SHP77 (cell line): ENCODE data around the gene CAPN5.

Source experiments
- DNase-seq, 2 experiments: peaks; one replicate each; lab custom pipeline; 2025; lab: John Stamatoyannopoulos, UW

Gene CAPN5

DNA sequence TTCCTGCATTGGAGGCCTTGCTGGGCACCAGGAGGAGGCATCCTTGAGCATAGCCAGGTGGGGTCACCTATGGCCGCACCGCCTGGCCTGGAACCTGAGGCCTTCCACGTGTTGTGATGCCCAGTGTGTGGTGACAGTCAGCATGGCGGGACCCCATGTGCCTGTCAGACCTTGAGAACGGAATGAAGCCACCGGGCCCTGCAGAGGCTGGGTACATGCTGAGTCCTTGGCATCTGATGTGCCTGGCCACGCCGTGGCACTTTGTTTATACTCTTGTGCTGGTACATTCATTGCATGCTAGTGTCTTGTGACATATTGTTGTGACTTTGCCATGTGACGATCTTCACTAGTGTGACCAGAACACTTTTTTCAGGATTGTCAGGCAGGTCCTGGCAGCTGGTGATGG, 52.8 kb downstream of the CAPN5 start:
- DNase-seq, result no peak

DNA sequence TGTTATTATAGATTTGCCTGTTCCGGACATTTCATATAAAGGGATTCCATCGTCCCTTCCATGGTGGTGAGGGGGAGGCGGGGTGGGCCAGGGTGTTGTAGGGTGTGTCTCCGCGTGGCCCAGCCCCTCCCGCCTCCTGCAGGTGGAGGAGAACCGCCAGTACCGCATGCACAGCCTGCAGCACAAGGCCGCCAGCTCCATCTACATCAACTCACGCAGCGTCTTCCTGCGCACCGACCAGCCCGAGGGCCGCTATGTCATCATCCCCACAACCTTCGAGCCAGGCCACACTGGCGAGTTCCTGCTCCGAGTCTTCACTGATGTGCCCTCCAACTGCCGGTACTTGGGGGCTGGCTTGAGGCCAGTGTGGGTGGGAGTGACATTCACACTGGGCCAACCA, 53.8 kb downstream of the CAPN5 start:
- DNase-seq, result no peak

DNA sequence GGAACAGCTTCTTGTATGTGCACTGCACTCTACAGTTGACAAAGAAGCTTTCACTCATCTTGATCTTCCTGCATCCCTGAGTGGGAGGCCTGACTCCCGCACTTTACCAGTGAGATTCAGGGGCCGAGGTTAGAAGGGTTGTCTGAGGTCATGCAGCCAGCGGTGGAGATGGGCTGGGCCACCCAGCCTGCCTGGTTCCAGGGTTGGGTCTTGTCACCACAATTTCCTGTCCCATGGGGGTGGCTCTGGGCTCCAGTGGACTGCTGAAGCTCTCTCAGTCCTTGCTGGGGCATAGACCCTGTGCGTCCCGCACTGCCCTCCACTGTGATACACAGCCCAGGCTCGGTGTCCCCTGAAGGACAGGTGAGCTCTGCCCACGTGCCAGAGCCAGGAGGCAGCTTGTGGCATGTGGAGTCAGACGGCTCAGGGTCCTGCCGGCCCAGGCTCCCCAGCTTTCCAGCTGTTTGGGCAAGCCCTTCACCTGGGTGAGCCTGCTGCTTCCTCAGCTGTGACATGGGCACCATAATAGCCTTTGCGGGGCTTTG, 54.4 kb downstream of the CAPN5 start:
- no peak for DNase-seq

DNA sequence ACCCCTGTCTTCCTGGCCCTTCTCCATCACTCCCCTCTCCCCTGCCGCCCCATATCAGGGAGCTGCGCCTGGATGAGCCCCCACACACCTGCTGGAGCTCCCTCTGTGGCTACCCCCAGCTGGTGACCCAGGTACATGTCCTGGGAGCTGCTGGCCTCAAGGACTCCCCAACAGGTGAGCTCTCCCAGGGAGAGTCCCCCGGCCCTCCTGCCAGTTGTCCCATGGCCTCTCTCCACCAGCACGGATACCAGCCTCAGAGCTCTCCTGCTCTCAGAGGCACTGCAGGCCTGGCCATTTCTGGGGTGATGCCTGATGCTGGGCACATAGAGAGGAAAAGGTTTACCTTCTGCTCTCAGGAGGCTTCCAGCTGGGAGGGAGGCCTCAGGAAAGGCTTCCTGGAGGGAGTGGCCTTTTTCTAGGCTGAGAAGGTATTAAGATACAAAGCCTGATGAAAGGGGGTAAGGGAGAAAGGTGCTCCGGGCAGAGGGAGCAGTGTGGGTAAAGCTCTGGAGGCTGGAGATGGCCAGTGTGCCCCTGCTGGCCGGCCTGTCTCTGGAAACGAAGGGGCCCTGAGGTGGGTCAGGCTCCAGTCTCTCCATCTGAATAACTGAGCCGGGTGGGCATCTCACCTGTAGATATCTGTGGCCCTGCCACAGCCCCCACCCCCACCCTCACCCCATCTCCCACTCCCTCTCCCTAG, 55.3 kb downstream of the CAPN5 start:
- no peak for DNase-seq

DNA sequence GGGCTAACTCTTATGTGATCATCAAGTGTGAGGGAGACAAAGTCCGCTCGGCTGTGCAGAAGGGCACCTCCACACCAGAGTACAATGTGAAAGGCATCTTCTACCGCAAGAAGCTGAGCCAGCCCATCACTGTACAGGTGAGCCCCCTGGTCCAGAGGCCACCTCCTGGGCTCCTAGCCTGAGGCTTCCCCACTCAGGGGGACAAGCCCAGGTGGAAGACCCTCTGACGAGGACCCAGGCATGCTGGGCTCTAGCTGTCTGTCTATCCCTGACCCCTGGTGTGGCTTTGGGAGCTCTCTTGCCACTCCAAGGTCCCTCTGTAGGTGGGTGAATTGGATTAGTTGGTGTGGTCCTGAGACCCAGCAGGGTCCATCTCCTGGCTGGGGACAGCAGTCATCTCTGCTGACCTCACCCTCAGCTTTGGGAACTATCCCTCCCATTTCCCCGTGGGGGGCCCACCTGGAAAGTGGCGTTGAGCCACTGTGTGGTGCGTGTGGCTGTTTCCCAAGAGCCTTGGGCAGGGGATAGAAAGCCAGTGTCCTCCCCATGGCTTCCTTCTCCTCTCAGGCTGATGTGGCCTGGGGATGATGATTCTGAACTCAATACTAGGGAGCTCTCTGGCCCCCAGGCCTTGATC, 55.9 kb downstream of the CAPN5 start:
- no peak for DNase-seq

DNA sequence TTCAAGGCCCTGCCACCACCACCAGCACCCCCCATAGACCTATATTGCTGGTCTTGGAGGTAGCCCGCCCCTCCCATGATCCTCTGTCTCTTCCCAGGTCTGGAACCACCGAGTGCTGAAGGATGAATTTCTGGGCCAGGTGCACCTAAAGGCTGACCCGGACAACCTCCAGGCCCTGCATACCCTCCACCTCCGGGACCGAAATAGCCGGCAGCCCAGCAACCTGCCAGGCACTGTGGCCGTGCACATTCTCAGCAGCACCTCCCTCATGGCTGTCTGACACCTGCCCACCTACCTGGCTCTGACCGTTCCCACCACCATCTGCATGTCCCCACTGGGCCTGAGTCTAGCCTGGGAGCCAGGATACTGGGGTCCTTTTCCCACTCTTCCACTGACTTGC, 56.8 kb downstream of the CAPN5 start:
- no peak for DNase-seq

DNA sequence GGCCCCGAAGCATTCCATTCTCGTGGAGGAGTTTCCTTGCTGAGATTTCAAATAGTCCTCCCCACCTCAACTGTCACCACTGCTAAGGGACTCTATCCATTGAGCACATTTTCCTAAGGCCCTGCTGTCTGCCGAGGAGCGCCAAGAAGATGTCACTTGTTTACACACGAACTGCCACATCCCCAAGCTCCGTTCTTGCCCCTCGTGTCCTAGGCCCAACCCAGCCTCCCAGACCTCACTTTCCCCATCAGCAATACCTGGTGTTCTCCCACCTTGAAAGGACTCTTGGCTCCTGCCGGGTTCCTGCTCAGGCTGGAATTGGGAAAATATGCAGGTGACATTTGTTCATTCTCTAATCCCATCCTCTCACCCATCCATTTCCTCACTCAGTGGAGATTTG, 57.3 kb downstream of the CAPN5 start:
- DNase-seq, result no peak

DNA sequence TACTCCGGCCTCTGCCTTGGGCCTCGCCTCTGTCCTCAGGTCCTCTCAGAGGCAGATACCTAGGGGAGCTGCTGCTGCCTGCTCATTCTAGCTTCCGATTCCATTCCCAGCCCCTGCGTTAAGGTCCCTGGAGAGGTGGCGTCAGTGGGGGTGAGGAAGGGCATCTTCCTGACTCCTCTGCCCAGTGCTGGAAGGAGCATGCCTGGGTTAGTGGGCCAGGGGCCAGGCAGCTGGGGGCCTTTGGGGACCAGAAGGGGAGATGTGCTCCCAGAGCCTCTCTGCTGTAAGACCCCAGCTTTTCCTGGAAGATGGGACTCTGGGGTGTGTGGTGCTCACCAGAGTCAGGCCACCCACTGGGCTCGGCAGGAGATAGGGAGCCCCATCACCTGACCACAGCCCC, 57.7 kb downstream of the CAPN5 start:
- DNase-seq, result no peak

DNA sequence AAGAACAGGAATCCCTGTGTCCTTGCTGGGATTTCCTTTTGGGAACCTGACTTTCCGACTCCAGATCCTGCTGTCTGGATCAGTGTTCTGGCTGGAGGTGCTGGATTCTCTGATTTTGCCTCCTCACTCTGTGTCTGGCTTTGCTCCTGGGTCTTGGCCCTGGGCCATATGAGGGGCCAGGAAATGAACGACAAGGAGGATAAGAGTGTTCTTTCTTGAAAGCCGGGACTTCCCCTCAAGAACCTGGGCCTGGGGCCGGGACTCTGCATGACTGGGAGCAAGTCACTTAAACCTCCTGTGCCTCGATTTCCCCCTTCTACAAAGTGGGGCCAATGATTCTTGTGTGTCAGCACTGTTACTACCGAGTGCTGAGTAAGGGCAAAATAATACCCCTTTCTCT, 58.4 kb downstream of the CAPN5 start:
- no peak for DNase-seq

DNA sequence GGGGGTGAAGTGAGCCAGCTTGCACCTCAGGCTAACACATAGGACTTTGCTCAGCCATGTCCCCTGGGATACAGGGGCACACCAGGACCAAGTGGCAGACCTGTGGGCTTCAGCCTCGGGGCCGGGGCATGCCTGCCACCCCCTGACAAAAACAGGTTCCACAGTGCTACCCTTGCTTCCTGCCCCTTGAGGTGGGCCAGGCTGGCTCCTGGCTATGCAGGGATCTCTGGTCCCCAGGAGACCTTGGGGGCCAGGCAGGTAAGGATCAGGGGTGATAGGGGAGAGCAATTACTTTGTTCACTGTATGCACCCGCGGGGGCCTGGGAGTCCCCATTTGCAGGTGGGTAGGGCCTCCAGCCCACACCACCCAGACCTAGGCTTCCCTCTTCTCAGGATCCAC, 58.9 kb downstream of the CAPN5 start:
- DNase-seq, result no peak

DNA sequence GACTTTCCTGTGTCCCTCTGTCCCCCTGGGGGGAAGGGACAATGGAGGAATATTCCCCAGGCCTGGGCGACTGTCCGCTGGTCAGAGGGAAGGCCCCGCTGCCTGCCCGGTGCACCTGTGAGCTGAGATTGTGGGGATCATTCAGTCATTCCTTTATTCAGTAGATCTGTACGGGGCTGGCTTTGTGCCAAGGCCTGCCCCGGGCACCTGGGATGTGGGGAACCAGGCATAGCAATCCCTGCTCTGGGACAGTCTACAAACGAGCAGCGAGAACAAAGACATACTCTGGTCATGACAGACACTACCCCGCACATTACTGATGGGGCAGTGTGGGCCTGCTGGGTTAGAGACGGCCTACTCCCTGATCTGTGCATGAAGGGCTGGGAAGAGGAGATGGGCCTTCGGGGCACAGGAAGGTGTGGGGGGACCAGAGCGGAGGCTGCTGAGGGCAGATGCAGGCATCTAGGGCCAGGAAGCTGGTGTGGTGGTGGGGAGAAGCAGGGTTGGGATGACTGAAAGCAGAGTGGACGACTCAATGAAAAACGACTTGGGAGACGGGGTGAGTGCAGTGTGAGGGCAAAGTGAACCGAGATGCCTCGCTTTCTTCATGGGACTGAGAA, 59.5 kb downstream of the CAPN5 start:
- peak in 1 of 2 experiments; percentile 8 for DNase-seq

DNA sequence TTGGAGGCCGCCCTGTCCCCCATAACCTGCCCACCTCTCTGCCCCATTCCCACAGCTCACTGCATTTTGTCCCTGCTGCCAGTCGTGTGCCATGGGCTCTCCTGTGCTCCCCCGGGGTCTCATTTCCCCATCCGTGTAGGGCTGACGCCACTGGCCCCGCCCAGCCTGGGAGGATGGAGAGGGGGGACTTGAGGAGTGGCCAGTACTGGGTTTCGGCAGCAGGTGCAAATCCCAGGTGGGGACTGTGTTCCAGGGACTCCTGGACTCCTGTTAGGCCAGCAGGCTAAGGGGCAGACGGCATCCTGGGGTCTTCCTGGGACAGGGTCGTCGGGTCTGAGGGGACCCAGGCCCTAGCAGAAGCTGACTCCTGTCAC, 60.1 kb downstream of the CAPN5 start:
- DNase-seq, result no peak

DNA sequence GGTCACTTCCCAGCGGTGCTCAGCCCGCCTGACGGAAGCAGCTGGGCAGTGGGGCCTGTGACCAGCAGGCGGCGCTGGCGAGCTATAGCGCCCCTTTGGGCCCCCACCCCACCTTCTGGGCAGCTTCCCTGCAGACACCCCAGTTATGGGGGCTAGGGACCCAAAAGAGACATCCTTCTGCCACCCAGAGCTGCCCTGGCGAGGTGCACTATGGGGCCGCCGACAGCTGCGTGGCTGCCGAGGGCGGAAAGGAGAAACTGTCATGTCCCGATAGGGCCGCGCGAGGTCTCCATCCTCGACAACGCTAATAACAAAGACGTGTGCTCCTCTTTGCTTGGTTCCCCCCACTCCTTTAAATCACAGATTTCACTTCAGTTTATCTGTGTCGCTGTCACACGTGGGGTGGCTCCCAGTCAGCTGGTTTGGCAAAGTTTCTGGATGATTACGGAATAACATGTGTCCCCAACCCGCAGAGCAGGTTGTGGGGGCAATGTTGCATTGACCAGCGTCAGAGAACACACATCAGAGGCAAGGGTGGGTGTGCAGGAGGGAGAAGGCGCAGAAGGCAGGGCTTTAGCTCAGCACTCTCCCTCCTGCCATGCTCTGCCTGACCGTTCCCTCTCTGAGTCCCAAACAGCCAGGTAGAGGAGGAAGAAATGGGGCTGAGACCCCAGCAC, 60.6 kb downstream of the CAPN5 start:
- DNase-seq, result peak; percentile 36 to 58

DNA sequence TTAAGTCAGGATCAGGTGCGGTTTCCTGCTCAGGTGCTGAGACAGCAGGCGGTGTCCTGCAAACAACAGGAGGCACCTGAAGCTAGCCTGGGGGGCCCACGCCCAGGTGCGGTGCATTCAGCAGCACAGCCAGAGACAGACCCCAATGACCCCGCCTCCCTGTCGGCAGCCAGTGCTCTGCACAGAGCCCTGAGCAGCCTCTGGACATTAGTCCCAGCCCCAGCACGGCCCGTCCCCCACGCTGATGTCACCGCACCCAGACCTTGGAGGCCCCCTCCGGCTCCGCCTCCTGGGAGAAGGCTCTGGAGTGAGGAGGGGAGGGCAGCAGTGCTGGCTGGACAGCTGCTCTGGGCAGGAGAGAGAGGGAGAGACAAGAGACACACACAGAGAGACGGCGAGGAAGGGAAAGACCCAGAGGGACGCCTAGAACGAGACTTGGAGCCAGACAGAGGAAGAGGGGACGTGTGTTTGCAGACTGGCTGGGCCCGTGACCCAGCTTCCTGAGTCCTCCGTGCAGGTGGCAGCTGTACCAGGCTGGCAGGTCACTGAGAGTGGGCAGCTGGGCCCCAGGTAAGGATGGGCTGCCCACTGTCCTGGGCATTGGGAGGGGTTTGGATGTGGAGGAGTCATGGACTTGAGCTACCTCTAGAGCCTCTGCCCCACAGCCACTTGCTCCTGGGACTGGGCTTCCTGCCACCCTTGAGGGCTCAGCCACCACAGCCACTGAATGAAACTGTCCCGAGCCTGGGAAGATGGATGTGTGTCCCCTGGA, 61.3 kb downstream of the CAPN5 start, which contains the start of gene MYO7A:
Gene MYO7A, plus strand, starts transcription at position 327 of the 772 bp plus-strand sequence. CDS start 2,389 bp downstream, outside the sequence.
- DNase-seq, result peak; percentile 58 to 76

DNA sequence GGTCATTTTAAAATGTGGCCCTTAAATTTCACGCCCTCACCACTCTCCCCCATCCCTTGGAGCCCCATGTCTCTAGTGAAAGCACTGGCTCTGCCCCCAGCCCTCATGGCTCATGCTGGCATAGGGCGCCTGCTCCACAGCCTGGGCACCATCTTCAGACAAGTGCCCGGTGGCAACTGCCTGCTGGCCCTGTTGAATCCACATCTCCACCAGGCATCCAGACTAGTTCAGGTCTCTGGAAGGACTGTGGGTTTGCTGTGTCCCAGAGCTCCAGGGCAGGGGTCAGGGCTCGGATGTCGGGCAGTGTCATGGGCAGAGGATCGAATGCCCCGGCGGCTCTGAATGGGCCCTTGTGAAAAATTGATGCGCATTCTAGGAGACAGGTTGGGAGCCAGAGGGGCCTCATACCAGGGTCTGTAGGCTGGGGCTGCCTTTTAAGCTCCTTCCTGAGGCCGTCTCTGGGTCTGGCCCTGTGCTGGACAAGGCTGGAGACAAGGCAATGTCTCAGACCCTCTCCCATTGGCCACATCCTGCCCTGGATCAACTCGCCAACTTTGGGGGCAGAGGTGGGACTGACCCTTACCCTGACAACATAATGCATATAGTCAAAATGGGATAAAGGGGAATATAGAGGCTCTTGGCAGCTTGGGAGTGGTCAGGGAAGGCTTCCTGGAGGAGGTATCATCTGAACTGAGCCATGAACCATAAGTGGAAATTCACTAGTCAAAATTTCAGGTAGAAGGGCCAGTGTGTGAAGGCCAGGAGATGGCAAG, 62.5 kb downstream of the CAPN5 start:
- no peak for DNase-seq

DNA sequence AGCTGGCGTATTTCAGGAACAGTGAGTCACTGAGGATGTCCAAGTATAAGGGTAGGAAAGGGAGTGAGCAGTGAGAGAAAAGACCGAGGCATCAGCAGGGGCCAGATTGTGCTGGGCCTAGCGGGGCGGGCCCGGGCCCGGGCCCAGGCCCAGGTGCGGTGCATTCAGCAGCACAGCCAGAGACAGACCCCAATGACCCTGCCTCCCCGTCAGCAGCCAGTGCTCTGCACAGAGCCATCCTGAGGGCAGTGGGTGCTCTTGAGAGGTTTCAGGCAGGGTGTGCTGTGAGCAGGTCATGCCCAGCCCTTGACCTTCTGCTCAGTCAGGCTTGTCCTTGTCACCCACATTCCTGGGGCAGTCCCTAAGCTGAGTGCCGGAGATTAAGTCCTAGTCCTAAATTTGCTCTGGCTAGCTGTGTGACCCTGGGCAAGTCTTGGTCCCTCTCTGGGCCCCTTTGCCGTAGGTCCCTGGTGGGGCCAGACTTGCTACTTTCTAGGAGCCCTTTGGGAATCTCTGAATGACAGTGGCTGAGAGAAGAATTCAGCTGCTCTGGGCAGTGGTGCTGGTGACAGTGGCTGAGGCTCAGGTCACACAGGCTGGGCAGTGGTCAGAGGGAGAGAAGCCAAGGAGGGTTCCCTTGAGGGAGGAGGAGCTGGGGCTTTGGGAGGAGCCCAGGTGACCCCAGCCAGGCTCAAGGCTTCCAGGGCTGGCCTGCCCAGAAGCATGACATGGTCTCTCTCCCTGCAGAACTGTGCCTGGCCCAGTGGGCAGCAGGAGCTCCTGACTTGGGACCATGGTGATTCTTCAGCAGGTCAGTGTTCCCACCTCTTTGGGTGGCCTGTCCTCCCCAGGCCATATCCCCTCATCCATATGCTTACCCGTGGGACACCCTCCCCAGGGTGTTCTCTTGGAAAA, 63.3 kb downstream of the CAPN5 start:
- no peak for DNase-seq

DNA sequence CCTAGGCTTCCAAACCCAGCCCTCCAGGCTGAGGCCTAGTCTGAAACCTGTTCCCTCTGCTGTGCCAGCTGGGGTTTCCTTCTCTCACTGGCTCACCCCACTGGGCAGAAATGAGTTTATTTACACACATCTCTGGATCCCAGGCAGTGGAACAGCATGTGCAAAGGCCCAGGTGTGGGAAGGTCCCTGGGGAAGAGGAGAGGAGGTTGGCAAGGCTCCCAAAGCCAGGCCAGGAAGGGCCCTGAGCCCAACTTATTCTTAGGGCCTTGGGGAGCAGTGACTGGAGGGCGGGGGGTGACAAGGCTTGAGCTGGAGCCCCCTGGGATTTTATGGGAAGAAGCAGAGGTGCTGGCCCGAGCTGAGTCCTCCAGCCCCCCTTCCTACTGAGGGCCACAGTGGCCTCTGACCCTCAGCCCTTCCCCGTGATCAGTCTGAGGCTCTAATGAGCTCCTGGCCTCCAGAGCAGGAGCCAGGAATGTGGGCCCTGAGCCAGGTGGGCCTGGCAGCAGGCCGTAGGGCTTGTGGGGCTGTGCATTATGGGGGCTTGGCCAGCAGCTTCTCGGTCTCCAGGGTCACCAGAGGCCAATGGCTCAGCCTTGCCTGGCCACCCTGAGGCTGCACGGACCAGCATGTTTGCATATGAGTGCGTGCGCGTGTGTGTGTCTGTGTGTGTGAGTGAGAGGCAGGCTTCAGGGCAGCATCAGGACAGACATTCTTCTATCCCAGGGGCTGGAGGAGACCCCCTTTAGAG, 64.2 kb downstream of the CAPN5 start:
- no peak for DNase-seq

DNA sequence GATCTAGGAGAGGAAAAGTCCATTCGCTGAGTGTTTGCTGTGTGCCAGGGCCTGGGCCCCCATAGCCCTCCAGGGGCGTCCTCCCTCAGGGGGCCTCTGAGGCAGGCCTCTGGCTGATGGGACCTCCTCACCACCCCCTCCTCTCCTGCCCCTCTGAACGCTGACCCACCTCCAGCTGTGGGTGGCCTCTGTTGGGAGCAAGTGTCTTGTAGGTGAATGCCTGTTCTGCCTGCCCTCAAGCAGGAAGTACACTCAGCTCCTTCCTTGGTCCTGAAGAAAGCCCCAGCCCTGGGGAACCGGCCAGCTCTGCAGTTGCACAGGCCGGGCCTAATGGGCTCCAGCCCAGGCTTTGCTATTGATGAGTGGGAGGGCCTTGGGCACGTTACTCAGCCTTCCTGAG, 64.8 kb downstream of the CAPN5 start:
- no peak for DNase-seq

DNA sequence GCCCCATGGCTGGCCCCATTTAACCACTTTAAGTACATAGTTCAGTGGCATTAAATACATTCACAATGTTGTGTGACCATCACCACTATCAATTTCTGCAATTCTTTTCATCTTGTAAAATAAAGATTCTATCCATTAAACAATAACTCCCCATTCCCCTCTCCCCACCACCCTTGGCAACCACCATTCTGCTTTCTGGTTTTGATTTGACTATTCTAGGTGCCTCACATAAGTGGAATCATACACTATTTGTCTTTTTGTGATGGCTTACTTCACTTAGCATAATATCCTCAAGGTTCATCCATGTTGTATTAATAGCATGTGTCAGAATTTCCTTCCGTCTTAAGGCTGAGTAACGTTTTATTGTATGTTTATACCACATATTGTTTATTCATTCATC, 68.3 kb downstream of the CAPN5 start:
- no peak for DNase-seq
